Measurements from ENCODE around the gene FBXO31. TPM values are rescaled to one million over a fixed set of nuclear protein-coding genes. Genes with fewer than 3 reads are reported as not detected.

Gene FBXO31
- total and polyA plus RNA-seq, 2 donors (not counting 3 experiments of a cell fraction or from before 2014, with no cell fraction given), result 17.1 to 31.8 TPM

GRCh38 chr16:87374313-87374712, 9.3 kb downstream of the FBXO31 start:
- DNase-seq (ENCODE audit: low read depth, low spot score) (no peak), FAIRE-seq (no peak)
- dilution Hi-C loops (cut with MboI; ENCODE audit: extremely low pct_ligation_motif_present, low sequenced_read_pairs) (no loop called here), intact Hi-C loops (cut with micrococcal nuclease) (no loop called here)
- no peaks in the 10 kb centered on the region for H3K9me3 ChIP-seq (replicated peaks; ENCODE audit: control insufficient read depth, insufficient read depth, low read length)
- no peaks in the 10 kb centered on the region for H3K9me1 ChIP-seq (replicated peaks; ENCODE audit: control insufficient read depth, extremely low read depth, insufficient read depth, low read length)
- no peak overlapping the region for H3K4me2 ChIP-seq (ENCODE audit: insufficient read depth, low read length)
- H3K9ac ChIP-seq (replicated peaks; ENCODE audit: extremely low read depth, insufficient read depth, low read length), result no peak overlapping the region
- BruUV-seq (replicated peaks), result no TSS peak
- no peak overlapping the region for H3K27ac ChIP-seq (ENCODE audit: insufficient read depth, low read depth, low read length)
- ChIA-PET POLR2A (no interaction called here), CTCF (interaction anchor here (0.9 to 1.6 kb wide), 2 partner anchors 9 to 13 kb away, joined by 3 to 5 read pairs; partner anchors contain the start of gene FBXO31)
- H2AFZ ChIP-seq (ENCODE audit: low read depth, low read length), result no peak overlapping the region
- H3K27me3 ChIP-seq (ENCODE audit: control insufficient read depth in 2 of 2, insufficient read depth in 2 of 2, low read length in 2 of 2), result no peaks in the 10 kb centered on the region
- no peaks in the 10 kb centered on the region for H3K36me3 ChIP-seq (ENCODE audit: control insufficient read depth in 2 of 2, extremely low read depth in 1 of 2, insufficient read depth in 2 of 2, low read length in 2 of 2)
- peaks cover 16% of the 10 kb centered on the region for H3K4me1 ChIP-seq (ENCODE audit: control insufficient read depth, extremely low read depth, insufficient read depth, low read length)
- H4K20me1 ChIP-seq (replicated peaks; ENCODE audit: control insufficient read depth, extremely low read depth, insufficient read depth, low read length), result no peaks in the 10 kb centered on the region
- no peak overlapping the region for H3K4me3 ChIP-seq (replicated peaks in 1 of 3; ENCODE audit: insufficient read depth in 1 of 3, low read depth in 1 of 3, low read length in 3 of 3)
- TF ChIP-seq MAX (IDR thresholded peaks at IDR 0.05; ENCODE audit: insufficient read depth, insufficient read length), result no peak
- TF ChIP-seq POLR2AphosphoS5 (IDR thresholded peaks at IDR 0.05; ENCODE audit: insufficient read depth, low read depth, low read length), result no peak
- TF ChIP-seq MYC (IDR thresholded peaks at IDR 0.05; ENCODE audit: low read depth, low read length), result no peak
- no peak for TF ChIP-seq POLR2A (IDR thresholded peaks at IDR 0.05; ENCODE audit: low read depth, low read length)
- TF ChIP-seq GATA2 (IDR thresholded peaks at IDR 0.05; ENCODE audit: insufficient read depth, insufficient read length, low read depth, low read length), result no peak
- TF ChIP-seq FOS (IDR thresholded peaks at IDR 0.05; ENCODE audit: borderline replicate concordance, insufficient read depth, low read length), result no peak
- no peak for TF ChIP-seq JUN (IDR thresholded peaks at IDR 0.05; ENCODE audit: borderline replicate concordance, insufficient read depth, insufficient read length, low read depth)
- TF ChIP-seq EZH2 (IDR thresholded peaks at IDR 0.05; ENCODE audit: borderline replicate concordance, low read depth, low read length, severe bottlenecking), result no peak
- TF ChIP-seq CTCF (IDR thresholded peaks at IDR 0.05; ENCODE audit: extremely low read depth in 1 of 2, insufficient read depth in 1 of 2, low read depth in 1 of 2, low read length in 2 of 2), result no peak
- peaks cover 63% of the 10 kb centered on the region for H3K79me2 ChIP-seq (ENCODE audit: control insufficient read depth, insufficient read depth, low read length)

Data from endothelial cell of umbilical vein (primary cell).